Endothelial cell of umbilical vein (primary cell): ENCODE measurements around the gene FOXP1.

Source experiments
- CTCF ChIP-seq, 2 donors: IDR thresholded peaks; 1 replicate in 1 of 2; 2 replicates in 1 of 2; pipeline ENCODE4 v1.5.1; 2011; ENCODE audit warnings: low read length in 2 of 2, mild to moderate bottlenecking in 2 of 2, moderate library complexity in 2 of 2, control low read depth in 1 of 2, inconsistent platforms in 1 of 2, low read depth in 1 of 2; ENCODE audit not compliant: insufficient read depth in 1 of 2; ENCODE audit errors: extremely low read depth in 1 of 2
- EZH2 ChIP-seq: IDR thresholded peaks from 2 replicates; pipeline ENCODE4 v1.6.1; 2012; ENCODE audit warnings: borderline replicate concordance, low read depth, mild to moderate bottlenecking, moderate library complexity, low read length, inconsistent platforms; ENCODE audit not compliant: severe bottlenecking
- POLR2A ChIP-seq: IDR thresholded peaks from 2 replicates; pipeline ENCODE4 v1.6.1; 2012; ENCODE audit warnings: low read depth, mild to moderate bottlenecking, control low read depth, low read length
- POLR2AphosphoS5 ChIP-seq: IDR thresholded peaks from 2 replicates; pipeline ENCODE4 v1.6.1; 2012; ENCODE audit warnings: low read depth, mild to moderate bottlenecking, control low read depth, low read length, moderate library complexity; ENCODE audit not compliant: insufficient read depth
- TF ChIP-seq, protein P1 (sequence below): IDR thresholded peaks from 2 replicates; pipeline ENCODE4 v1.6.1; 2011; ENCODE audit not compliant: insufficient read depth, insufficient read length

- TF ChIP-seq, protein P1, sequence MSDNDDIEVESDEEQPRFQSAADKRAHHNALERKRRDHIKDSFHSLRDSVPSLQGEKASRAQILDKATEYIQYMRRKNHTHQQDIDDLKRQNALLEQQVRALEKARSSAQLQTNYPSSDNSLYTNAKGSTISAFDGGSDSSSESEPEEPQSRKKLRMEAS = no peak
- no peak for TF ChIP-seq CTCF (IDR thresholded peaks at IDR 0.05; ENCODE audit: extremely low read depth in 1 of 2, insufficient read depth in 1 of 2, low read depth in 1 of 2, low read length in 2 of 2)
- TF ChIP-seq EZH2 = no peak
- TF ChIP-seq POLR2A = no peak
- TF ChIP-seq POLR2AphosphoS5 = no peak
Measured at GRCh38 chr3:71094658-71095209, 488.8 kb downstream of the FOXP1 start.
